Femur (tissue), 1 donor: ENCODE measurements around the gene DGKQ.
A peak's percentile ranks its signal among the peaks of the same experiment; 100 is the strongest.
"Not testable (repeated sequence)": the region's sequence is repeated elsewhere in the genome, so short reads cannot be mapped to it uniquely, and the experiment has no call there.

Experiments used
- DNase-seq: peaks from one replicate; pipeline ENCODE4 v3.0.0-alpha.2; 2017

DGKQ gene

GRCh38 chr4:948101-948935, 25.1 kb downstream of the DGKQ start:
- DNase-seq = no peak

- DNase-seq = no peak
Measured at GRCh38 chr4:947491-947971, 25.8 kb downstream of the DGKQ start.

- no peak for DNase-seq
Measured at GRCh38 chr4:946517-947471, 26.6 kb downstream of the DGKQ start.

- DNase-seq = no peak
Measured at GRCh38 chr4:946103-946450, 27.3 kb downstream of the DGKQ start.

GRCh38 chr4:945274-946102, 27.9 kb downstream of the DGKQ start:
- DNase-seq = no peak

- DNase-seq = not testable (repeated sequence)
Measured at GRCh38 chr4:939508-939907, 33.9 kb downstream of the DGKQ start.

- no peak for DNase-seq
Measured at GRCh38 chr4:932713-933070, 40.7 kb downstream of the DGKQ start.

- DNase-seq = peak; percentile 97
Measured at GRCh38 chr4:931960-932712, 41.2 kb downstream of the DGKQ start, which contains the start of the genes GAK and TMEM175. Gene GAK (minus strand): TSS chr4:932316. CDS start chr4:932187, 129 bp downstream. Gene TMEM175 (plus strand): TSS chr4:932460. CDS start chr4:947740, 15,280 bp downstream.

GRCh38 chr4:931194-931959, 42.0 kb downstream of the DGKQ start:
- peak; percentile 37 for DNase-seq

GRCh38 chr4:930827-931193, 42.6 kb downstream of the DGKQ start:
- DNase-seq = peak; percentile 11

- peak; percentile 17 for DNase-seq
Measured at GRCh38 chr4:930028-930551, 43.3 kb downstream of the DGKQ start.

- no peak for DNase-seq
Measured at GRCh38 chr4:929096-929765, 44.1 kb downstream of the DGKQ start.

- DNase-seq = not testable (repeated sequence)
Measured at GRCh38 chr4:927566-927965, 45.8 kb downstream of the DGKQ start.

- DNase-seq = no peak
Measured at GRCh38 chr4:926538-926937, 46.8 kb downstream of the DGKQ start.

GRCh38 chr4:925771-926500, 47.4 kb downstream of the DGKQ start:
- DNase-seq = no peak

- DNase-seq = no peak
Measured at GRCh38 chr4:925171-925570, 48.2 kb downstream of the DGKQ start.

GRCh38 chr4:924107-925096, 49.0 kb downstream of the DGKQ start:
- peak; percentile 8 for DNase-seq

- DNase-seq = no peak
Measured at GRCh38 chr4:921830-922331, 51.5 kb downstream of the DGKQ start.
